ENCODE data around the gene CEP20.

DNA sequence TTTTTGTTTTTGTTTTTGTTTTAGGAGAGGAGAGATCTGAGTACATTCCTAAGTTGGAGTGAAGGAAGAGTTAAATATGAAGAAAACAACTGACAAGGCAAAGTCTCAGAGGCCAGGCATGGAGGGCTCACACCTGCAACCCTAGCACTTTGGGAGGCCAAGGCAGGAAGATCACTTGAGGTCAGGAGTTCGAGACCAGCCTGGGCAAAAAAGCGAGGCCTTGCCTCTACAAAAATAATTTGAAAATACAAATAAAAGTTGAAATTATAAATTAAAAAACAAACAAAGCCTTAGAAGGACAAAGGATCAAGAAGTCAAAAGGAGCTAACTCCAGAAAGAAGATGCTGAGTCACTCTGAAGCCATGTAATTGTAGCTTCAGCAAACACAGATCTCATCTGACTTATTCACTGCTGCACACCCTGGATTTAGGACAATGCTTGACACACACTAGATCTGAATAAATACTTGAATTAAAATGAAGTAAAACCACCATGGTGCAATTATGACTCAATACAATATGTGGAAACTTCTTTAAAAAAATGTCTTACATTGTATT is 9.1 kb downstream of the CEP20 start:
- TF ChIP-seq GATA2 (IDR thresholded peaks at IDR 0.05; ENCODE audit: low read depth, low read length): no peak
- TF ChIP-seq GATA3 (IDR thresholded peaks at IDR 0.05; ENCODE audit: low read depth, low read length): no peak

Data from SH-SY5Y (cell line).